HUDEP-2 (cell line): ENCODE data around the gene PLA2G10.
A peak's percentile ranks its signal among the peaks of the same experiment; 100 is the strongest.
"Not testable (repeated sequence)": the region's sequence is repeated elsewhere in the genome, so short reads cannot be mapped to it uniquely, and the experiment has no call there.

ENCODE experiments used
- DNase-seq, 76 experiments: peaks; one replicate each; lab custom pipeline; 2025; ENCODE audit not compliant: unreplicated experiment in 76 of 76; lab: John Stamatoyannopoulos, UW

PLA2G10 gene, protein sequence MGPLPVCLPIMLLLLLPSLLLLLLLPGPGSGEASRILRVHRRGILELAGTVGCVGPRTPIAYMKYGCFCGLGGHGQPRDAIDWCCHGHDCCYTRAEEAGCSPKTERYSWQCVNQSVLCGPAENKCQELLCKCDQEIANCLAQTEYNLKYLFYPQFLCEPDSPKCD

DNA sequence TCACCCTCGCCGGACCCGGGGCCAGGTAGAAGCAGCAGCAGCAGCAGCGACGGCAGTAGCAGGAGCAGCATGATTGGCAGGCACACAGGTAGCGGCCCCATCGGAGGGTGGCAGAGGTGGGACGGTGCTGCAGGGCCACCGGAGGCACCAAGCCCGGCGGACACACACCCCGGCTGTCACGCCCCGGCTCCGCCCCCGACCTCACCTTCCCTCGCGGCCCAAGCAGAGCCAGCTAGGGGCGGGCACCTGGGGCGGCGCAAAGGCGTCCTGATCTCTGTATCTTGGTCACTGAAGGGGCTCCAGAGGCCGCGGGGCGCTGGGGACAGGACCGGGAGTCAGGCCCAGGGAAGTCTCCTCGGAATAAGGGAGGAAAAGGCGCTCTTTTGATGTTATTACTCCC, at the start of gene PLA2G10:
Gene PLA2G10 (minus strand): TSS at position 180 of the 400 bp plus-strand sequence. CDS start 79 bp downstream, at position 101.
- DNase-seq, result not testable (repeated sequence)

DNA sequence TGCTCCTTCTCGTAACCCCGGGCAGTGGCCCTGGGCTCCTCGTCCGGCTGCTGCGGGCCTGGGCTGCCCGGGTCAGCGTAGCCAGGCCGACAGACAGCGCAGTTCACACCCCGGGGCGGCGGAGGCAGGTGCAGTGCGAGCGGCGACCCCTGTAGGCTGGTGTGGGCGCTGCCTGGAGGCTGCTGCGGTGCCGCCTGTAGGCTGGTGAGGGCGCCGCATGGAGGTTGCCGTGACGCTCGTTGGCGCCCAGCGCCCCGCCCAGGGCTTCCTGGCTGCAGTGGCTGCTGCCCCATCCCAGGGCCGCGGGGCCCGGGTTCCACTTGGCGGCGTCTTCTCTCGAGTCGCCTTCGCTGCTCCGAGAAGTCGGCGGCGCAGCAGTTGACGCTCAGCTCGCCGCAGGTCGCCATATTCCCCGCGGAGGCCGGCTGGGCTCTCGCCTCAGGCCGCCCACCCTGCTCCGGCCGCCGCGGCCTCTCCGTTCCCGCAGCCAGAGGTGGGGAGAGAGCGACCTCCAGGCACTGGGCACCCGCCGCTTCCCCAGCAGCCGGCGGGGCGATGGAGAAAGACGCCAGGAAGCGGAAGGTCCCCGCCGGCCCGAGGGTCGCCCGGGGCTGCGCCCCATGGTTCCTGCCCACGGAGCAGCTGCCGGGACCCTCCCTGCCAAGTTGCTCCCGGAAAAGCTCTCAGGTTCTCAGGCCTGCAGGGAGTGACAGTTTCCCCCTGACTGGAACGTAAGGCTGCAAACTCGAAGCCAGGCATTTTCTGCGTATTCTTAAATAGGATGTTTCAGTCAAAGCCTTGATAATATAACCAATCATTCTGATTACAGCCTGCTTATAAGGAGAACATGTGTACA, 48.4 kb upstream of the PLA2G10 start, which contains the start of gene NPIPA2:
Gene NPIPA2 (plus strand): TSS at position 261 of the 856 bp plus-strand sequence. CDS start 5,533 bp downstream, outside the sequence.
- DNase-seq, result not testable (repeated sequence)

DNA sequence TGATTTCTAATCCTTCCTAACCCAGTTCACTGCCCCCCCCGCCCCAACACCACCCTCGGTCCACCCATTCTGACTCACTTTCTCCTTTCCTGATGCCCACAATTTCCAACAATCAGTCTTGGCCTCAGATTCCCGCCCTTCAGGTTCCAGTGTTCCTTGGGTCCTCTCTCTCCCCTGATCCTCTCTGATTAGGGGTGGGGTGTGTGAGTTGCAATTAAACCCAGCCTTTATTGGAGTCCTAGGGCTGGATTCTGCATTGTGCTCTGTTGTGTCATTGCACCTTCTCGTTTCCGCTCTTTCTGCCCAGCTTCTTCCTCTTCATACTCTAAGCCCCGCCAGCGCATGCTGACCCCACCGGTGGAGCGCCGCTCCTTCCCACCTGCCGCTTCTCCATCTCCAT, 47.7 kb upstream of the PLA2G10 start:
- DNase-seq, result not testable (repeated sequence)

DNA sequence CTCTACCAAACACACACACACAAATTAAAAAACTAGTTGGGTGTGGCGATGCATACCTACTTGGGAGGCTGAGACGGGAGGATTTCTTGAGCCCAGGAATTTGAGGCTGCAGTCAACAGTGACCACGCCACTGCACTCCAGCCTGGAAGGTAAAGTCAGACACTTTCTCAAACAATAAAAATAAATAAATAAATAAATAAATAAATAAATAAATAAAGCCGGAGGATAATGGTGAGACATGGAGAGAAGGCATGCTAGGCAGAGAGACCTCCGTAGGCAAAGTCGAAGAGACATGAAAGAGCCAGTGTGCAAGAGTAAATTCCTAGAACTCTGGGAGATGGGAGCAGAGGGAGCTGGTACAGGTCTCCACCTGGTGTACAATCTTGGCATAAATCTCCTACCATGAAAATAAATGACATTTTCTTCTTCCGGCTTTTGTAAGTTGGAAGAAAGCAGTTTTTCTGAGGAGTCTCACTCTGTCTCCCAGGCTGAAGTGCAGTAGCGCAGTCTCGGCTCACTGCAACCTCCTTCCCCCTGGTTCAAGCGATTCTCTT, 46.8 kb upstream of the PLA2G10 start:
- DNase-seq, result not testable (repeated sequence)

DNA sequence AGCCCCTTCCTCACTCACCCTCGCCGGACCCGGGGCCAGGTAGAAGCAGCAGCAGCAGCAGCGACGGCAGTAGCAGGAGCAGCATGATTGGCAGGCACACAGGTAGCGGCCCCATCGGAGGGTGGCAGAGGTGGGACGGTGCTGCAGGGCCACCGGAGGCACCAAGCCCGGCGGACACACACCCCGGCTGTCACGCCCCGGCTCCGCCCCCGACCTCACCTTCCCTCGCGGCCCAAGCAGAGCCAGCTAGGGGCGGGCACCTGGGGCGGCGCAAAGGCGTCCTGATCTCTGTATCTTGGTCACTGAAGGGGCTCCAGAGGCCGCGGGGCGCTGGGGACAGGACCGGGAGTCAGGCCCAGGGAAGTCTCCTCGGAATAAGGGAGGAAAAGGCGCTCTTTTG, 39.1 kb upstream of the PLA2G10 start:
- not testable (repeated sequence) for DNase-seq

DNA sequence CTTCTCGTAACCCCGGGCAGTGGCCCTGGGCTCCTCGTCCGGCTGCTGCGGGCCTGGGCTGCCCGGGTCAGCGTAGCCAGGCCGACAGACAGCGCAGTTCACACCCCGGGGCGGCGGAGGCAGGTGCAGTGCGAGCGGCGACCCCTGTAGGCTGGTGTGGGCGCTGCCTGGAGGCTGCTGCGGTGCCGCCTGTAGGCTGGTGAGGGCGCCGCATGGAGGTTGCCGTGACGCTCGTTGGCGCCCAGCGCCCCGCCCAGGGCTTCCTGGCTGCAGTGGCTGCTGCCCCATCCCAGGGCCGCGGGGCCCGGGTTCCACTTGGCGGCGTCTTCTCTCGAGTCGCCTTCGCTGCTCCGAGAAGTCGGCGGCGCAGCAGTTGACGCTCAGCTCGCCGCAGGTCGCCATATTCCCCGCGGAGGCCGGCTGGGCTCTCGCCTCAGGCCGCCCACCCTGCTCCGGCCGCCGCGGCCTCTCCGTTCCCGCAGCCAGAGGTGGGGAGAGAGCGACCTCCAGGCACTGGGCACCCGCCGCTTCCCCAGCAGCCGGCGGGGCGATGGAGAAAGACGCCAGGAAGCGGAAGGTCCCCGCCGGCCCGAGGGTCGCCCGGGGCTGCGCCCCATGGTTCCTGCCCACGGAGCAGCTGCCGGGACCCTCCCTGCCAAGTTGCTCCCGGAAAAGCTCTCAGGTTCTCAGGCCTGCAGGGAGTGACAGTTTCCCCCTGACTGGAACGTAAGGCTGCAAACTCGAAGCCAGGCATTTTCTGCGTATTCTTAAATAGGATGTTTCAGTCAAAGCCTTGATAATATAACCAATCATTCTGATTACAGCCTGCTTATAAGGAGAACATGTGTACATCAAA, 9.3 kb upstream of the PLA2G10 start, which contains the start of gene NPIPA3:
Gene NPIPA3 (plus strand): TSS at position 256 of the 856 bp plus-strand sequence. CDS start 5,533 bp downstream, outside the sequence.
- DNase-seq, result not testable (repeated sequence)

DNA sequence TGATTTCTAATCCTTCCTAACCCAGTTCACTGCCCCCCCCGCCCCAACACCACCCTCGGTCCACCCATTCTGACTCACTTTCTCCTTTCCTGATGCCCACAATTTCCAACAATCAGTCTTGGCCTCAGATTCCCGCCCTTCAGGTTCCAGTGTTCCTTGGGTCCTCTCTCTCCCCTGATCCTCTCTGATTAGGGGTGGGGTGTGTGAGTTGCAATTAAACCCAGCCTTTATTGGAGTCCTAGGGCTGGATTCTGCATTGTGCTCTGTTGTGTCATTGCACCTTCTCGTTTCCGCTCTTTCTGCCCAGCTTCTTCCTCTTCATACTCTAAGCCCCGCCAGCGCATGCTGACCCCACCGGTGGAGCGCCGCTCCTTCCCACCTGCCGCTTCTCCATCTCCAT, 8.6 kb upstream of the PLA2G10 start:
- not testable (repeated sequence) for DNase-seq

DNA sequence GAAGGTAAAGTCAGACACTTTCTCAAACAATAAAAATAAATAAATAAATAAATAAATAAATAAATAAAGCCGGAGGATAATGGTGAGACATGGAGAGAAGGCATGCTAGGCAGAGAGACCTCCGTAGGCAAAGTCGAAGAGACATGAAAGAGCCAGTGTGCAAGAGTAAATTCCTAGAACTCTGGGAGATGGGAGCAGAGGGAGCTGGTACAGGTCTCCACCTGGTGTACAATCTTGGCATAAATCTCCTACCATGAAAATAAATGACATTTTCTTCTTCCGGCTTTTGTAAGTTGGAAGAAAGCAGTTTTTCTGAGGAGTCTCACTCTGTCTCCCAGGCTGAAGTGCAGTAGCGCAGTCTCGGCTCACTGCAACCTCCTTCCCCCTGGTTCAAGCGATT, 7.8 kb upstream of the PLA2G10 start:
- DNase-seq, result not testable (repeated sequence)

DNA sequence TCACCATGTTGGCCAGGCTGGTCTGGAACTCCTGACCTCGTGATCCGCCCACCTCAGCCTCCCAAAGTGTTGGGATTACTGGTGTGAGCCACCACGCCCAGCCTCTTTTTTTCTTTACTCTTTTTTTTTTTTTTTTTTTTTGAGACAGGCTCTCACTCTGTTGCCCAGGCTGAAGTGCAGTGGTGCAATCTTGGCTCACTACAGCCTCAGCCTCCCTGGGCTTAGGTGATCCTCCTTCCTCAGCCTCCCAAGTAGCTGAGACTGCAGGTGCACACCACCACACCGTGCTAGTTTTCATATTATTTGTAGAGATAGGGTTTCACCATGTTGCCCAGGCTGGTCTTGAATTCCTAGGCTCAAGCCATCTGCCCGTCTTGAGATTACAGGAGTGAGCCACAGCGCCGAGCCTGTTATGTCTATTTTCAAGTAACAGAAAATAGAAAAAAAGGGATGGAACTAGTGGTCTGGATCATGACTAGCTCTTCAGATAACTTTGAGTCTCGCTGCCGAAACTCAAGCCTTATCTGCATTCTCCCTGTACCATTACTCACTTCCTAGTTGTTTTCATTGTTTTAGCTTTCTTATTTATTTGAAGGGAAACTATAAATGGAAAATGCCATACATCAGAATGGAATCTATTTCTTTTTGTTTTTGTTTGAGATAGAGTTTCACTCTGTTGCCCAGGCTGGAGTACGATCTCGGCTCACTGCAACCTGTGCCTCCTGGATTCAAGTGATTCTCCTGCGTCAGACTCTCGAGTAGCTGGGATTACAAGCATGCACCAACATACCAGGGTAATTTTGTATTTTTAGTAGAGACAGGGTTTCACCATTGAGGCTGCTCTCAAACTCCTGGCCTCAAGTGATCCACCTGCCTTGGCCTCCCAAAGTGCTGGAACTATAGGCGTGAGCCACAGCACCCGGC, 8.0 kb downstream of the PLA2G10 start:
- not testable (repeated sequence) for DNase-seq

DNA sequence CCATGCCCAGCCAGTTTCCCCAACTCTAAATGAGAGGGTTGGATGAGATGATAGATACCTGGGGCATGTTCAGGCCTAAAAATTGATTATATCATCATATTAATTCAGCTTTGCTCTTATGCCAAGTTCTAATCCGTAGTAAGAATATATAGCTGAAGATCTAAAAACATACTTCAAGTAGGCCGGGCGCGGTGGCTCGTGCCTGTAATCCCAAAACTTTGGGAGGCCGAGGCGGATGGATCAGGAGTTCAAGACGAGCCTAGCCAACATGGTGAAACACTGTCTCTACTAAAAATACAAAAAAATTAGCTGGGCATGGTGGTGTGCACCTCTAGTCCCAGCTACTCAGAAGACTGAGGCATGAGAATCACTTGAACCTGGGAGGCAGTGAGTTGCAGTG, 12.0 kb downstream of the PLA2G10 start:
- DNase-seq, result no peak

DNA sequence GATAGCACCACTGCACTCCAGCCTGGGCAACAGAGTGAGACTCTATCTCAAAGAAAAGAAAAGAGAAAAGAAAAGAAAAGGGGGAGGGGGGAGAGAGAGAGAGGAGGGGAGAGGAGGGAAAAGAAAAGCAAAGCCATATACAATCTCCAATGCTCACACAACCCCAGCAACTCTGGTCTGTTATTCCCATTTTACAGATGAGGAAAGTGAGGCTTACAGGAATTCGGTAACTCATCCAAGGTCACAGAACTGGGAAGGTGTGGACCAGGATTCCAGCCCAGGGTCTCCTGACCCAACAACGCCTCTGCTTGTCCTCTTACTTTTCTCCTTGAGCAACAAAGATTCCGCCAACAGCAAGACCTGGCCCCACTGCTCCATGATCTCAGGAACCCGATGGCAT, 13.0 kb downstream of the PLA2G10 start:
- no peak for DNase-seq

DNA sequence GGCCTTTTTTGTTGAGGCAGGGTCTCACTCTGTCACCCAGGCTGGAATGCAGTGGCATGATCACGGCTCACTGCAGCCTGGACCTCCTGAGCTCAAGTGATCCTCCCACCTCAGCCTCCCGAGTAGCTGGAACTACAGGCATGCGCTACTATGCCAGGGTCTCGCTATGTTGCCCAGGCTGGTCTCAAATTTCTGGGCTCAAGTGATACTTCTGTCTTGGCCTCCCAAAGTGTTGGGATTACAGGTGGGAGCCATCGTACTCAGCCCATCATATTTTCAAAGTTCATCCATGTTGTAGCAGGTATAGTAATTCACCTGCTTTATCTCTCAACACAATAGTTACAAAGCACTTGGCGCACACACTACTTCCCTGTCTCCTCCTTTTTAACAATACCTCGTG, 13.7 kb downstream of the PLA2G10 start:
- DNase-seq, result not testable (repeated sequence)

DNA sequence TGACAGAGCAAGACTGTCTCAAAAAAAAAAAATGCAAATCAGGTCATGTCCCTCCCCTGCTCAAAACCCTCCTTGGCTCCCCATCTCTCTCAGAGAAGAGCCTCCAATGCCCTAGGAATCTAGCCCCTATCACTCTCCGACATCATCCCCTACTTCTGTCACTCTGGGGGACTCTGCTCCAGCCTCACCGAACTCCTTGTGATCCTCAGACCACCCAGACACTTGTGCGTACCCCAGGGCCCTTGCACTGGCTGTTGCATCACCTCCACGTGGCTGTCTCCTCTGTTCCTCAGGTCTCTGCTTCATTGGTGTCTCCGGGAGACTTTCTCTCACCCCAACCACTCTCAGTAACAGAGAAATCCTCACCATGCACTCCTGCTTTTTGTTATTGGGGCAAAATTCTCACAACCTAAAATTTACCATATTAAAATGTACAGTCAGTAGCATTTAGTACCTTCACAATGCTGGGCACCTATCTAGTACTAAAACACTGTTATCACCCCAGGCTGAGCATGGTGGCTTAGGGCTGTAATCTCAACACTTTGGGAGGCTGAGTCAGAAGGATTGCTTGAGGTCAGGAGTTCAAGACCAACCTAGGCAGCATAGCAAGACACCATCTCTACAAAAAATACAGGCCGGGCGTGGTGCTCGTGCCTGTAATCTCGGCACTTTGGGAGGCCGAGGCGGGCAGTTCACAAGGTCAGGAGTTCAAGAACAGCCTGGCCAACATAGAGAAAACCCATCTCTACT, 15.2 kb downstream of the PLA2G10 start:
- DNase-seq, result no peak

DNA sequence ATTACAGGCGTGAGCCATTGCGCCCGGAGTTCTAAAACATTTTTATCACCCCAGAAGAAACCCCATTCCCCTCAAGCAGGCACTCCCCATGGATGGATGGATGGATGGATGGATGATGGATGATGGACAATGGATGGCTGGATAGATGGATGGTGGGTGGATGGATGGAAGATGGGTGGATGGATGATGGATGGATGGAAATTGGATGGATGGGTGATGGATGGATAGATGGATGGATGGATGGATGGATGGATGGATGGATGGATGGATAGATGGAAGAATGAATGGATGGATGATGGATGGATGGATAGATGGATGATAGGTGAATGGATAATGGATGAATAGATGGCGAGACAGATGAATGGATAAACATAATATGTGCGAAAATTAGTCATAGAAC, 16.5 kb downstream of the PLA2G10 start:
- no peak for DNase-seq

DNA sequence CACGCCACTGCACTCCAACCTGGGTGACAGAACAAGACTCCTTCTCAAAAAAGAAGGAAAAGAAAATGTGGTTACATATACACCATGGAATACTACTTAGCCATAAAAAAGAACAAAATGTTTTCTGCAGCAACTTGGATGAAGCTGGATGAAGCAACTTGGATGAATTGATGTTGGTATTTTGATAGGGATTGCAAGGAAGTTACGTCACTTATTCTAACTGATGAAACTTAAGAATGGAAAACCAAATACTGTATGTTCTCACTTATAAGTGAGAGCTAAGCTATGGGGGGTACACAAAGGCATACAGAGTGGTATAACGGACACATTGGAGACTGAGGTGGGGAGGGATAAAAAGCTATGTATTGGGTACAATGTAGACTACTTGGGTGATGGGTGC, 17.5 kb downstream of the PLA2G10 start:
- no peak for DNase-seq

DNA sequence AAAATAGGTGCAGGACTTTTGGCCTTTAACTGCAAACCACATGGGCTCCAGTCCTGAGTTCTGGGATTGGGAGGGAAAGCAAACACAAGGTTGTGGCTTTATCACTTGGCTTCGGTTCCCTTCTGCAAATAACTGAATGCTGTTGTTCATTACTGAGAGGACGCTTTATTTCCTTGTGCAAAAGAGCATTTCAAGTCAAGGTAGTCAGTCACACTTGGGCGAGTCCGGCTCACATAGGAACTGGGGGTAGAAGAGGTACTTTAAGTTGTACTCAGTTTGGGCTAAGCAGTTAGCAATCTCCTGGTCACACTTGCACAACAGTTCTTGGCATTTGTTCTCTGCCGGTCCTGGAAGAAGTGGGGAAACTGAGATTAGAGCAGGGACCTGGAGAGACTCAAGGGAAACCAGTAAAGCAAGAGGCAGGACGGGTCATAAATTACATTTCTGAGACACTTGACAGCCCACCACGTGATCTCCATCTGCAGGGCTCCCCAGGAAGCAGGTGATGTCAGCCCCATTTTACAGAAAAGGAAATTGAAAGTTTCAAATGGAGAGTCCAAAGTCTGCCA, 21.6 kb downstream of the PLA2G10 start:
- no peak for DNase-seq

DNA sequence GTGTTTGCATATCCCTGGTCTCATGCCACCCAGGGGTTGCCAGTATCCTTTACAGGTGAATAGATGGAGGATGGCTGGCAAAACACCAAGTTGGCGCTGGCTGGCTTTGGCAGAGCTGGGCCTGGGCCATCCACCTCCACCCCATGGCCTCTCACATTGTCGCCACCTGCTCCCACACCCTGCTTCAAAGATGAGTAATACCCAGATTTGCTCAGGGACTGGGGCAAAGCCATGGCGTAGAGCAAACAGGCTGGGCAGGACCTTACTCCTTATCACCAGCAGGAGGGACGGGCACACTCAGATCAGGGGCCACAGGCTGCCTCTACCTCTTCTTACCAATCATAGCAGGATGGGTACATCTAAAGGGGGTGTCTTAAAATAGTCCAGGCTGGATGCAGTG, 24.3 kb downstream of the PLA2G10 start:
- peak in 3 of 76 experiments; percentile 1 to 10 (median 2) for DNase-seq

DNA sequence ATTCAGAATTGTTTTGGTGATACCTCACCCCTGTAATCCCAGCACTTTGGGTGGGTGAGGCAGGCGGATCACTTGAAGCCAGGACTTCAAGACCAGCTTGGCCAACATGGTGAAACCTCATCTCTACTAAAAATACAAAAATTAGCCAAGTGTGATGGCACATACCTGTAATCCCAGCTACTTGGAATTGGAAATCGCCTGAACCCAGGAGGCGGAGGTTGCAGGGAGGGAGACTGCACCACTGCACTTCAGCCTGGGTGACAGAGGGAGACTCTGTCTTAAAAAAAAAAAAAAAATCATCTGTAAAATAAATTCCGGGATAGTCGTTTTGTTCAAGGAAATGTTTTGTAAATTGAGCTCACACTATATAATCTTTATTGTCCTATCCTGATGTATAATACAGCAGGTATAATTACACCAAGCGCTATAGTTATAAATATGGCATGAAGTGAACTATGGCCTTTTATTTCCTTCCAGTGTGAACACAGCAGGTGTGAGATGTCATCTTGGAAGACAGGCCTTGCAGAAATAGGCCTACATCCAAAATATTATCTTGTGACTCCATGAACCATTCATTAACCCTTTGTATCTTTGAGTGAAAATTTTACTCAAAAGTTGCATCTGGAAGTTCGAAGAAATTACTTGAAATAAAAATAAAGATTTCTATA, 25.4 kb downstream of the PLA2G10 start:
- no peak for DNase-seq
